HG03159 (cell line): Measurements from ENCODE around the gene IGFL1.
"Not testable (repeated sequence)": the region's sequence is repeated elsewhere in the genome, so short reads cannot be mapped to it uniquely, and the experiment has no call there.

Source experiments
- ATAC-seq: cut with Tn5 transposase; IDR thresholded peaks from one replicate; pipeline ENCODE4 v1.9.1; 2021; ENCODE audit warnings: mild to moderate bottlenecking, moderate library complexity; ENCODE audit not compliant: unreplicated experiment

The IGFL1 gene

DNA sequence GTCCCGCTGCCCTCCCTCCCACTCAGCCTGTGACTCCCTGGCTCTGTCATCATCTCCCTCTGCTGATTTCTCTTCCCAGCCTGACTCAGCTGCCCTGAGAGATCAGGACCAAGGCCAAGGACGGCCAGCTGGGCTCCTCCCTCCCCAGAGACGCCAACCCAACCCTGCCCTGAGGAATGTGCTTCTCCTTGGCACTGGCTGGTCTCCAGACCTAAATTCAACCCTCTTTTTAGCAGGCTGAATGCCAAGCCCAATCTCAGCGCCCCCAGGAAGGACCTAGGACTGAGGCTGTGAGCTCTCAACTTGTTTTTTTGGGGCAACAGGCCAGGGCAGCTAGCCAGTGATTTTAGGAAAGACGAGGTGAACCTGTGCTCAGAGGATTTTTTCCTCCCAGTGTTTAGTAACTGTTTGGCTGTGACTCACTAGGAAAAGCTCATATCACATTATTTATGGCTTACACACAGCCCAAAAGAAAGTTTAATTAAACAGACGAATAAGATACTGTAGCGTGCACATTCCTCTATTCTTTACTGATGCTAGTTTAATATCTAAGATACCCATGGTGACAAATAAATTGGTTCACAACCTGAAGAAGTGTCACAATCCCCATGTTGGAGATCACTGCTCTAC is 7.4 kb upstream of the IGFL1 start:
- no peak for ATAC-seq

DNA sequence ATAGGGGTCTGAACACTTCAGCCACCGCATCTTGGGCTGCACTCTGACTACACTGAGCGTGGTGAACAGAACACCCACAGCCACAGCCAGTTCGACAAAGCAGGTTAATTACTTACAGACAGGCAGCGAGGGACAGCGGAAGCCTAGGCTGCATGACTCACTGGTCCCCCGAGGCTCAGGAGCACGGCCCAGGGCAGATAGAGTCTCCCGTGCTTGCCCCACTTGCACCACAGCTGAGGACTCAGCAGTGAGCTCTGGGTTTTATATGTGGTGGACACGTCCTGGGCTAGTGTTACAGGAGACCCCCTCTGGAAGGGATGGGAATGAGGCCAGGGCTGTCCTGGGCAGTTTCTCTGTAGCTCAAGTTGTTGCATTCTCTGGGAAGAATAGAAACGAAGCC is 5.8 kb upstream of the IGFL1 start:
- not testable (repeated sequence) for ATAC-seq

GRCh38 chr19:46224773-46225172 is 4.8 kb upstream of the IGFL1 start:
- ATAC-seq: no peak

DNA sequence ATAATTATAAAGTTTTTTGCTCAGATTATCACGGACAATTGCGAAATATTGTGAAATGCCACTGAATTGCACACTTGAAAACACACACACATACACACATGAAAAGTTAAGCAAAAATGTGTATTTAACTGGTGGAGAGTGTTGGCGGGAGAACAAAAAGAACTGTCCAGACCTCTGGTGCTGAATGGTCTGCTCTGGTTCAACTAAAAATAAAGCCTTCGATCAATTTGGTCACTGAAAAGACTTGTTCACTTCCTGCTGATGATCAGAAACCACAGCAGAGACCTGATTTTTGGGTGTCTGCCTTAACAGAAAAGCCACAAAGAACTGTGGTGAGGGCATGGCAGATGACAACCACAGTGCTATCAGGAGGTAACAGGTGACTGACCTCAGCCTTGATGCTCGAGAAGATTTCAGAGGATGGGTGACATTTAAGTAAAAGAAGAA is 4.0 kb upstream of the IGFL1 start:
- ATAC-seq: no peak

DNA sequence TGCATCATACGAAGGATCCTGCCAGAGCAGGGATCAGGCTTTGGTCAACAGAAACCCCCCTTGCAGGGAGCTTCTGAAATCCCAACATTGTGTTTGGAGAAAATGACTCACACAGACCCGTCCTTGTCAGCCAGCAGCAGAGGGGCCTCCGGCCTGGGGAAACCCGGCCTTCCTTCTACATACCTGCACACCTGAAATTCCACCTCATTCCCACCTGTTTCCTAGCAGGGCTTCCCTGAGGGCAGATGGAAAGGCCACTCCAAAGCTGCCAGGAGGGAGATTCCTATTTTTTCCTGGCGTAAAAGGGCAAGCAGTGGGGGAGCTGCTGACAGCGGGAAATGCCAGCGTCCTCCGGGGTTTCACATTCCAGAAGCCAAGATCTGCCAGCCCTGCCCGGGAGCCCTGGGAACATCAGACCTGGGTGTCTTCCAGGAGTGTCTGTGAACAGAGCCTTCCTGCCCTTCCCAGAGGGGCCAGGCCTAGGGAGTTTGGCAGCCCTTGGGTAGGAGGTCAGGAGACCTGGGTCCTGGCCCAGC is 3.0 kb upstream of the IGFL1 start:
- no peak for ATAC-seq

GRCh38 chr19:46232029-46232428 is 2.5 kb downstream of the IGFL1 start:
- ATAC-seq: no peak

DNA sequence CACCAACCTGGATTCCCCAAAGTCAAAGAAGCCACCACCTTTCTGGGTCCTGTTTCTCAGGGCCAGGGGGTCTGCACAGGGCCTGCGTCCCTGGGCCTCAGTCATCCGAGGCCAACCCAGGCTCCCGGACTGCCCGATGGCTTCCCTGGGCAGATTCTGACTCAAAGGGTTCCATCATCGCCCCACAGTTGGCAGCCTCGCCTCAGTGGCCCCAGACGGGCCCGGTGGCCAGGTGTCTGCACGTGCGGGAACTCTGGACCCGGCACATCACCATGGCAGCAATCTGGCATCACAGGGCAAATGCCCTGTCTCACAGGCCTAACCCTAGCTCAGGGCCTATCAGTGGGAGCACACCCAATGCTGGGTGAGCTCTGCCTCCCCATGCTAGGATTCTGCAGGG is 2.9 kb downstream of the IGFL1 start:
- ATAC-seq: no peak

DNA sequence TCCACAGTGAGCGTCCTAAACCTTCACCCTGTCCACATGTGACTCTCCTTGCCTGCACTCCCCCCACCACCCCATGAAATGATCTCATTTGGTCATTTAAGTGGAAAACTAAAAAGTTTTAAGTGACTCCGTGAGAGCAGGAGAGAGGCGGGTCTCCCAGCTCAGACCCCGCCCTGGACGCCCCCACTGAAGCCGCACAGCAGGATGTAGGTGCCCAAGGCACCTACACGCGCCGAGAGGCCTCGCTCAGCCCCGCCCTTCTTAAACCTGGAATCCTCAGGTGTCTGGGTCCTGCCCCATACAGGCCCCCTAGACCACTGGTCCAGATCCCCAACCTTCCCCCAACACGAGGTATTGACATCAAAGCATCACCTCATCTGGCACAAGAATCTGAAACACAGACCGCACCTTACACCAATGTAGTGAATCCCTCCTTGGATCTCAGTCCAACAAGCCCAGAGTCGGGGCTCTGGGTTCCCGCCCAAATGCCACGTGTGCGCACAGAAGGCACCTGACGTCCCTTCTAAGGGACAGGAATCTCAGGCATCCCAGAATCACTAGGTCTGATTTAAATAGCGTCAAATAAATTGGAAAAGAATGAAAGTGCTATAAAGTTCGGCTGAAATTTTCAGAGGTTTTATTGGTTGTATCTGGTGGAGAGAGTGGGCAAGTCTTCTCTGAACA is 3.5 kb downstream of the IGFL1 start:
- no peak for ATAC-seq

DNA sequence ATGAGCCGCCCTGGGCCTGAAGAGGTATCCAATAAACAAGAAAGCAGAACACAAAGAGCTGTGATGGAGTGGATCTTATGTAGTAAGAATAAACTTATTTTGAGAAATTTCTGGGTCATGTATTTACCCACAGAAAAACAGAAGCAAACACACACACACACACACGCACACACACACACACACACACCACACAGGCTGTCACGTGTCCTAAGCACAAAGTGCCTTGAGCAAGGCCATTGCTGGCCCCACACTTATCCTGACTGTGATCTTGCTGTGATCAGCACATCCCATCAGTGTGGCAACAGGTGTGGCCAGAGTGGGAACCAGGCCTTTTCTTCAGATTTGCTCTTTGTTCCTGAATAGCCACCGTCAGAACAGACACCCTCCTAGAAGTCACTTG is 4.3 kb downstream of the IGFL1 start:
- not testable (repeated sequence) for ATAC-seq

GRCh38 chr19:46238141-46238540 is 8.6 kb downstream of the IGFL1 start:
- not testable (repeated sequence) for ATAC-seq

- no peak for ATAC-seq
These were observed 9.9 kb downstream of the IGFL1 start for GRCh38 chr19:46239193-46240024.

DNA sequence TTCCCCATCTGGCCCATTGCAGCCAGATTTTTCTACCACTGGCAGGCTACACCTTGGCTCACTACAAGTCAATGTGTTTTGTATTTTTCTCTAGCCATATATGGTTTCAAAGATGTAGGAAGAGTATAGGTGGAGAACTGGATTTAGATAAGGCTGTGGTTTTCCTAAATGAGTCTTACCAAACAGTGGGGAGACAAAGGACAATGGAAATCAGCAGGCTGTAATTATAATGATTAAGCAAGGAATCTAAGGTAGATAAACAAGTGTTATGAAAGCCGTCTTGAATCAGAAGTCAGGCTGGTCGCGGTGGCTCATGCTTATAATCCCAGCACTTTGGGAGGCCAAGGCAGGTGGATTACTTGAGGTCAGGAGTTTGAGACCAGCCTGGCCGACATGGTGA is 11.2 kb downstream of the IGFL1 start:
- ATAC-seq: no peak

GRCh38 chr19:46241626-46242025 is 12.1 kb downstream of the IGFL1 start:
- no peak for ATAC-seq

DNA sequence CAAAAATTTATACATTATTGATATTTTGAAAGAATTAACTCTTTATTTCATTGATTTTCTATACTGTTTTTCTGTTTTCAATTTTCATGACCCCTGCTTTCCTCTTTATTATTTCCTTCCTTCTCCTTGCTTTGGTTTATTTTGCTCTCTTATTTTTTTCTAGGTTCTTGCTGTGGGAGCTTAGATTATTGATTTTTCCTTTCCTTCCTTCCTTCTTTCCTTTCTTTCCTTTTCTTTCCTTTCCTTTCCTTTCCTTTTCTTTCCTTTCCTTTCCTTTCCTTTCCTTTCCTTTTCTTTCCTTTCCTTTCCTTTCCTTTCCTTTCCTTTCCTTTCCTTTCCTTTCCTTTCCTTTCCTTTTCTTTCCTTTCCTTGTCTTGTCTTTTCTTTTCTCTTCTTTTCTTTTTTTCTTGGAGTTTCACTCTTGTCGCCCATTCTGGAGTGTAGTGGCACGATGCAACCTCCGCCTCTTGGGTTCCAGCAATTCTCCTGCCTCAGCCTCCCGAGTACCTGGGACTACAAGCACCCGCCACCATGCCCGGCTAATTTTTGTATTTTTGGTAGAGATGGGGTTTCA is 13.6 kb downstream of the IGFL1 start:
- not testable (repeated sequence) for ATAC-seq

DNA sequence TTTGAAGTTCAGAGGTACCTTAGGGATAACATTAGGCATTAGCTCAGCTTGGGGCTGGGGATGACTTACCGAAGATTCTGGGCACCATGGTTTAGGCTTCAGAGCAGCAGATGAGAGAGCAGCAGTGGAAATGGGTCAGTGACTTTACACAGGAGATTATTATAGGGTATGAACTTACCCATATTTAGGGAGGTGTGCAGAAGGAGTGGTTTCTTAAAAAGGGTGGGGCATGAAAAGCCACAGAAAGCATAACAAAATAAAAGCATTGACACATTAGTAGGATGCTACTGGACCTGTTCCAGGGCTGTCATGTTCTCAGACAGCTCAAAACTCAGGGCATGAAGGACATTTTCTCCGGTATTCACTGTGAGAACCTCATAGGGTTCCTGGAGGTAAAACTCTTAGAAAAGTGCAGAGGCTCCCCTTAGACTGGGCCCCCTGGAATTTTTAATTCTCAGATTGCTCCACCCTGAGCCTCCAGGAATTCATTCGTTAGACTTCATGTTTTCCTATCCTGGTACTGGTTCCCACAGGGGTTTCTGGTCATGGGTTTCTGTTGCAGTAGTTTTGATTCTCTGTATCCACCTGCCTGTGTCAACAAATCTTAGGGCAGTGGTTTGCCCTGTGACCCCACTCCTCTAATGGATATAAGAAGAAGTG is 20.7 kb downstream of the IGFL1 start:
- ATAC-seq: no peak

DNA sequence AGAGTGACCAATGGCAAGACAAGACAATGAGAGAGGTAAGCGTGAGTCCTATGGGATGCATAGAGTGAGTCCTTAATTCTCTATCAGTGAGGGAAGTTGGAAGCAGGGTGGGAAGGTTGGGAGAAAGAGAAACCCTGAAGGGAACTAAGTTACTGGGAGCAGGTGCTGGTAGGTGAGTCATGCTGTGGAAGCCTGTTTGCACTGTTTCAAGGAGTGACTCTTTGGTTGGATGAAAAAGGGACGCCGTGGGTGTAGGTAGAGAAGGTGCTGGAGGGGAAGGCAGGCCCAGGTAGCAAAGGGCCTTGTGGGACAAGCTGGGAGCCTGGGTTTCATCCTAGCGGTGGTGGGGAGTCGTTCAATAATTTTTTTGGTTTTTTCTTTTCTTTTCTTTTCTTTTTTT is 21.9 kb downstream of the IGFL1 start:
- ATAC-seq: no peak

- no peak for ATAC-seq
These were observed 25.2 kb downstream of the IGFL1 start for GRCh38 chr19:46254776-46255175.

GRCh38 chr19:46256855-46257254 is 27.3 kb downstream of the IGFL1 start:
- ATAC-seq: no peak

DNA sequence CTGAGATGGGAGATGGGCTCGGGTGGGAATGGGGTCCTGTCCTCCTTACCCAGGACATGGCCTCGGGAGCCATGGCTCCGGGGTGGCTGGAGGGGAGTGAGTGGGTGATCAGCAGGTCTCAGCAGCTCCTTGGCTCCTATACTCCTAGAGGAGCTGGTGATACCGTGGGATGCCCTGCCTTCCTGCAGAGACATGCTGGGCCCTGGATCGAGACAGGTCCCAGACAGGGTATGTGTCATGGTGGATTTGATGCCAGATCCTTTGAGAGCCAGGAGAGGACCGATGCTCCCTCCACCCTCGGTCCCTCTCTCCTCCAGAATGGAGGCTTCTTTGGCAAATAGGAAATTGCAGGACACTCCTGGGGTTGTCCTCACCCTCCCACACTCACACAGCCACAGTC is 32.0 kb downstream of the IGFL1 start:
- ATAC-seq: not testable (repeated sequence)

GRCh38 chr19:46262684-46263296 is 33.2 kb downstream of the IGFL1 start:
- peak; percentile 67 for ATAC-seq
